ENCODE data around the gene GRID2.

DNA sequence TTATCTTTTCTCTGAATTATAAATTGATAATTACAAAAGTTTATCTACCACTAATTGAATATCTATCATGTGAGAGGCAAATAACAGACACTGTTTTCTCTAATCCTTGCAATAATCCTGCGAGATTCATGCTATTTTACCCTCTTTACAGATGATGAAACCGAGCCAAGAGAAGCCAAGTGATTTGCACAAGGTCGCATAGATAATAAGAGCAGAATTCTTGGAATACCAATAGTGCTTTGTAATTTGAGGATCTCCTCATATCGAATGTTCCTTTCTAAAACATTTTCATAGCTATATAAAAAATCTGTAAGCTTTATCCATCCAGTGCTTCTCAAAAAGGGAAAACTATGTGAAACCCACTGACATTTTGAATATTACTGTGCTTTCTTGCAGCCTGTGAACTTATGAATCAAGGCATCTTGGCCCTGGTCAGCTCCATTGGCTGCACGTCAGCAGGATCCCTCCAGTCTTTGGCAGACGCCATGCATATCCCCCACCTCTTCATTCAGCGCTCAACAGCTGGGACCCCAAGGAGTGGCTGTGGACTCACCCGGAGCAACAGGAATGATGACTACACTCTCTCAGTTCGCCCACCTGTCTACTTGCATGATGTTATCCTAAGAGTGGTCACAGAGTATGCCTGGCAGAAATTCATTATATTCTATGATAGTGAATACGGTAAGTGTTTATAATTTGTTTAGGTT lies 781.0 kb downstream of the GRID2 start:
- TF ChIP-seq, protein P1, sequence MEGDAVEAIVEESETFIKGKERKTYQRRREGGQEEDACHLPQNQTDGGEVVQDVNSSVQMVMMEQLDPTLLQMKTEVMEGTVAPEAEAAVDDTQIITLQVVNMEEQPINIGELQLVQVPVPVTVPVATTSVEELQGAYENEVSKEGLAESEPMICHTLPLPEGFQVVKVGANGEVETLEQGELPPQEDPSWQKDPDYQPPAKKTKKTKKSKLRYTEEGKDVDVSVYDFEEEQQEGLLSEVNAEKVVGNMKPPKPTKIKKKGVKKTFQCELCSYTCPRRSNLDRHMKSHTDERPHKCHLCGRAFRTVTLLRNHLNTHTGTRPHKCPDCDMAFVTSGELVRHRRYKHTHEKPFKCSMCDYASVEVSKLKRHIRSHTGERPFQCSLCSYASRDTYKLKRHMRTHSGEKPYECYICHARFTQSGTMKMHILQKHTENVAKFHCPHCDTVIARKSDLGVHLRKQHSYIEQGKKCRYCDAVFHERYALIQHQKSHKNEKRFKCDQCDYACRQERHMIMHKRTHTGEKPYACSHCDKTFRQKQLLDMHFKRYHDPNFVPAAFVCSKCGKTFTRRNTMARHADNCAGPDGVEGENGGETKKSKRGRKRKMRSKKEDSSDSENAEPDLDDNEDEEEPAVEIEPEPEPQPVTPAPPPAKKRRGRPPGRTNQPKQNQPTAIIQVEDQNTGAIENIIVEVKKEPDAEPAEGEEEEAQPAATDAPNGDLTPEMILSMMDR (IDR thresholded peaks at IDR 0.05) = no peak
- no peak for TF ChIP-seq POLR2AphosphoS5 (IDR thresholded peaks at IDR 0.05; ENCODE audit: insufficient read depth in 1 of 2, low read depth in 1 of 2)
